ENCODE data around the gene PODN. TPM values are rescaled to one million over a fixed set of nuclear protein-coding genes. Genes with fewer than 3 reads are reported as not detected.

Gene PODN
- total and polyA plus RNA-seq, 2 of the 4 experiments (the other 2 are of a cell fraction) = 0.54 to 6.2 TPM

DNA sequence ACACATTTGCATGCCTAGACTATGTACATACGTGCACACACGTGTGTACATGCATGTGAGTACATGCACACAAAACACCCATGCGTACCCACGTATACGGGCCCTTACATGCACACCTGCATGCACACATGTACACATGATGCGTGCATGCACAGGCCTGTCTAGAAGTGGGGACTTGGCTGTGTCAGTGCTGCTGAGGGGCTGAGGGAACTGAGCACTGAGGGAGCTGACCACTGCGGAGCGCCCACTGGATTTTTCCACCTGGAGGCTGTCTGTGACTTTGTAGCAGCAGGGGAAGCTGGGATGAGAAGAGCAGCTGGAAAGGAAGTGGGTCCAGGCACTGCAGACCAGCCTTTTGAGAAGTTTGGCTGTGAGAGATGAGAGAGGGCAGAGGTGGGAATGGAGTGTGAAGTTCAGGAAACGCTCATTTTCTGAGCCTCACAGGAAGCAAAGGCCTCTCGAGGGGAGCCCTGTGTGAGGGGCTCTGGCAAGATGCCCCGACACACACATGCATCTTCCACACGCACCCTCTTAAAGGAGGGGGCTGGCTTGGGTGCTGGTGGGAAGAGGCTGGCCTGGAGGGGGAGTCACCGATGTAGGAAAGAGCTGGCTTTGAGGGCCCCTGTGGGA, 20.9 kb downstream of the PODN start:
- Histone ChIP-seq H3K4me3 (ENCODE audit: insufficient read depth, low read depth, low read length) (no peak overlapping the region), H4K8ac (ENCODE audit: low read depth in 2 of 2, low read length in 2 of 2) (no peak overlapping the region), H3K4ac (ENCODE audit: low read depth, low read length) (no peak overlapping the region), H3K9ac (ENCODE audit: low read depth, low read length) (no peak overlapping the region), H2AFZ (replicated peaks; ENCODE audit: low read length, poor library complexity) (peak overlapping the region; percentile 59), H3K36me3 (ENCODE audit: control insufficient read depth, insufficient read depth, low read length) (peaks cover 33% of the 10 kb centered on the region), H3K23ac (ENCODE audit: low read depth, low read length) (no peak overlapping the region), H3K14ac (replicated peaks; ENCODE audit: low read depth, low read length) (no peak overlapping the region), H3K4me1 (ENCODE audit: control insufficient read depth, insufficient read depth, low read length) (peaks cover 7% of the 10 kb centered on the region; the same call in 1 of the 2 replicates), H3K56ac (ENCODE audit: extremely low read depth, insufficient read depth, low read length) (no peak overlapping the region), H3K27me3 (ENCODE audit: control insufficient read depth, insufficient read depth, low read length) (no peaks in the 10 kb centered on the region), H3K18ac (ENCODE audit: low read depth, low read length) (no peak overlapping the region), H3K27ac (ENCODE audit: insufficient read depth, low read length) (no peak overlapping the region), H3K79me1 (ENCODE audit: low read depth in 1 of 2, low read length in 2 of 2) (no peaks in the 10 kb centered on the region), H2AK5ac (ENCODE audit: low read depth, low read length) (no peak overlapping the region), H2BK120ac (ENCODE audit: low read depth, low read length) (no peak overlapping the region), H3K9me3 (ENCODE audit: control insufficient read depth, insufficient read depth, low read length) (no peaks in the 10 kb centered on the region), H2BK20ac (ENCODE audit: low read depth, low read length) (no peak overlapping the region), H4K5ac (ENCODE audit: low read depth, low read length) (no peak overlapping the region), H3K9me1 (ENCODE audit: insufficient read depth, low read length) (no peaks in the 10 kb centered on the region; the same call in 1 of the 2 replicates), H2AK9ac (replicated peaks; ENCODE audit: low read depth, low read length, poor library complexity) (no peak overlapping the region), H2BK5ac (ENCODE audit: low read depth, low read length, poor library complexity, severe bottlenecking) (no peak overlapping the region), H2BK15ac (ENCODE audit: low read depth, low read length) (no peak overlapping the region), H4K91ac (ENCODE audit: insufficient read depth, low read depth, low read length) (no peak overlapping the region), H4K20me1 (ENCODE audit: insufficient read depth, low read length) (no peaks in the 10 kb centered on the region), H3K4me2 (ENCODE audit: low read depth, low read length) (no peak overlapping the region)
- POLR2A ChIA-PET (ENCODE audit: unreplicated experiment) = interaction anchor here (0.6 kb wide), 1 partner anchor 158 kb away, joined by 18 read pairs; no protein-coding TSS in a partner anchor
- intact Hi-C loops (cut with micrococcal nuclease) (no loop called here), dilution Hi-C loops (cut with HindIII; ENCODE audit: low sequenced_read_pairs, unreplicated experiment) (no loop called here), in situ Hi-C loops (cut with MboI; ENCODE audit: low sequenced_read_pairs) (no loop called here)
- DNase-seq (no peak), ATAC-seq (ENCODE audit: low read depth) (no peak)
- WGBS, 2 experiments (ENCODE audit: extremely low coverage in 2 of 2, insufficient read length in 1 of 2) = 82% methylated on average over 4 of the region's 13 CpGs; no CpG with 5 or more reads in 1 of the 2 experiments
- BruUV-seq (replicated peaks) = no TSS peak
- TF ChIP-seq BHLHE40 (IDR thresholded peaks at IDR 0.05; ENCODE audit: low read depth, low read length) = no peak
- TF ChIP-seq RCOR1 (IDR thresholded peaks at IDR 0.05; ENCODE audit: insufficient replicate concordance, low read length) = no peak
- TF ChIP-seq SMC3 (IDR thresholded peaks at IDR 0.05; ENCODE audit: low read depth, low read length) = no peak
- no peak for TF ChIP-seq USF2 (IDR thresholded peaks at IDR 0.05; ENCODE audit: low read depth, low read length)
- no peak for TF ChIP-seq ELK1 (IDR thresholded peaks at IDR 0.05; ENCODE audit: borderline replicate concordance, low read depth, low read length)
- no peak for TF ChIP-seq FOS (IDR thresholded peaks at IDR 0.05; ENCODE audit: low read depth, low read length)
- TF ChIP-seq MAFK (IDR thresholded peaks at IDR 0.05; ENCODE audit: low read depth, low read length) = no peak
- TF ChIP-seq MXI1 (IDR thresholded peaks at IDR 0.05; ENCODE audit: borderline replicate concordance, low read depth, low read length) = no peak
- TF ChIP-seq CTCF (conservative IDR thresholded peaks at IDR 0.05; ENCODE audit: low read depth, low read length) = no peak
- TF ChIP-seq NFE2L2 (IDR thresholded peaks at IDR 0.05; ENCODE audit: low read depth, low read length) = no peak
- no peak for TF ChIP-seq CHD1 (IDR thresholded peaks at IDR 0.05; ENCODE audit: low read depth, low read length)
- no peak for TF ChIP-seq MAZ (IDR thresholded peaks at IDR 0.05; ENCODE audit: borderline replicate concordance, low read depth, low read length)
- CTCF ChIA-PET = no interaction called here
